ENCODE data around the gene XYLT1.

XYLT1 gene

DNA sequence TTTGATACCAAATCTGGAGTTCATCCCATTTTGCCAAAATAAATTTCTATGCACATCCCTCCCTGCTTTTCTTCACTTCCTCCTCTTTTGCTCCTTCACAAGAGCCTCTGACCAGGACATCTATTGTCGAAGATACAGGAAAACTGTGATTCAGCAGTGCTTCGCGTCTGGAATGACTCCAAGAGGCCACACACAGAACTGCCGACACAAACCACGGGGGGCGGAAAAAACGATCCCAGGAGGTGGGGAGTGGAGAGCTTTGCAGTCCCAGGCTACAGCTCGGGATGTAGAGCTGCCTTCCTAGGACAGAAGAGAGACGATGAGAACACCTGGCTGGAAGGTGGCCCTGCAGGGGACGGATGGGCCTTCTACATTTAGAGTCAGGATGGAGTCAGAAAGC is 102.8 kb downstream of the XYLT1 start:
- in situ Hi-C loops (cut with HindIII; ENCODE audit: low pct_unique_long_range_greater_than_20kb, low sequenced_read_pairs), result no loop called here
- TF ChIP-seq JUND (IDR thresholded peaks at IDR 0.05; ENCODE audit: low read depth), result no peak
- no peak for DNase-seq (ENCODE audit: low read depth in 1 of 2, low spot score in 1 of 2)

DNA sequence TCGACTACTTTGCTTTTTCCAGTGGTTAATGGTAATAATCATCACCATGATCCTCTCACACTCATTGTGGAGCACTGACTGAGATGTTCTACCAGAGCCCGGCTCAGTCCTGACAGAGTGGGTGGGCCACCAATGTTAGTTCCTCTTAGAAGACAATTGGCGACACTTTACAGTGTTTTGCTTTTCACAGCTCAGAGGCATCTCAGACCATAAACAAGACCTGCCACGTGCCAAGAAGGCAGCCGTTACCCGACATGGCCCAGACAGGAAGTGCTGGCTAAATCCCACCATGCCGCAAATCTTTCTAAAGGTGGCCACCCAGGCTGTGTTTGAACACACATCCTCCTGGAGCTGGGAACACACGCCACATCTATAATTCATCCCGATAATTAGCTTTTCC is 103.7 kb downstream of the XYLT1 start:
- TF ChIP-seq JUND (IDR thresholded peaks at IDR 0.05; ENCODE audit: low read depth), result no peak
- no peak for DNase-seq (ENCODE audit: low read depth in 1 of 2, low spot score in 1 of 2)
- in situ Hi-C loops (cut with HindIII; ENCODE audit: low pct_unique_long_range_greater_than_20kb, low sequenced_read_pairs), result no loop called here

DNA sequence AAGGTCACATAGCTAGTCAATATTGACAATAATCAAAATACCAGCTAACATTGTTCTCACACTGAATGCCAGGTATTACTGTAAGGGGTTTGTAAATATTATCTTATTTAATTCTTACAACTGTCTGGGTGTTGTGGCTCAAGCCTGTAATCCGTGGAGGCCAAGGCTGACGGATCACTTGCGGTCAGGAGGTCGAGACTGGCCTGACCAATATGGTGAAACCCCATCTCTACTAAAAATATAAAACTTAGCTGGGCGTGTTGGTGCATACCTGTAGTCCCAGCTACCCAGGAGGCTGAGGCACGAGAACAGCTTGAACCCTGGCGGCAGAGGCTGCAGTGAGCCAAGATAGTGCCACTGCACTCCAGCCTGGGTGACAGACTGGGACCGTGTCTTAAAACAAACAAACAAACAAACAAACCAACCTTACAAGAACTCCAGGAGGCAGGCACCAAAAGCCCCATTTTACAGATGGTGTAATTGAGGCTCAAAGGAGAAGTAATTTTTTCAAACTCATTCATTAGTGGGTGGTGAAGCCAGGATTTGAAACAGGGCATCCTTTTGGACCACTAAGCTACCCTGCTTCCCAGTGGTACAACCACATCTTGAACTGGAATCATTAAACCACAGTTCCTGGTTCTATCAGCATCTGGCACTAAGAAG is 104.3 kb downstream of the XYLT1 start:
- TF ChIP-seq JUND (IDR thresholded peaks at IDR 0.05; ENCODE audit: low read depth), result no peak
- peak in 1 of 2 experiments; percentile 46 for DNase-seq (ENCODE audit: low read depth in 1 of 2, low spot score in 1 of 2)
- in situ Hi-C loops (cut with HindIII; ENCODE audit: low pct_unique_long_range_greater_than_20kb, low sequenced_read_pairs), result no loop called here

DNA sequence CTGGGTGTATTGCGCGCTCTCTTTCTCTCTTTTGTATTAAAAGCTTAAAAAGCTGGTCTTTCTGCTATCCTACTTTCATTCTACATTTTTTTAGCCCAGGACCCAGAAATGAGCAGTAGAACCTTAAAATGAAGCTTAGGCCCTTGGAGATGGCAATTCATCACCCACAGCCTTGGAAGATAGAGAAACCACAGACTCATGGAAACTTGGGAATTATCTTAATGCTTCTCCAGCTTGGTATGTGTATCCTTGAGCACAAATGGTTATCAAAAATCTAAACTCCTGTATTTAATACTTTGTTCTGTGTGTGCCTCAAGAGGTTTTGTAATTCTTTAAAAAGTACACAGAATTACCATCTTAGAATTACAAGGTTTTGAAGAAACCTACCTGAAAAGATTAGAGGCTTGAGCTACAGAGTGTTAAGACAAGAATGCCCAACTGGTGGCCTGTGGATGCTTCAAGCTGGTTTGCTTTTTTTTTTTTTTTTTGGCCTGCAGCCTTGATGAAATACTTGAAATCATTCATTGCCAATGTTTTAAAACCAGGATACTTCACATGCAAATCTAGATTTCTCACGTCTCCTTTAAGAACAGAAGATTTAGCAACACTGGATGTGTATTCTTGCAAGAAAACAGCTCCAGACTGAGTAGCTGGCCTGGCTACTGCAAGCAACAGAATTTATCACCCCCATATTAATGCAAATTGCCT is 105.0 kb downstream of the XYLT1 start:
- TF ChIP-seq JUND (IDR thresholded peaks at IDR 0.05; ENCODE audit: low read depth), result no peak
- in situ Hi-C loops (cut with HindIII; ENCODE audit: low pct_unique_long_range_greater_than_20kb, low sequenced_read_pairs), result no loop called here
- peak in 1 of 2 experiments; percentile 19 for DNase-seq (ENCODE audit: low read depth in 1 of 2, low spot score in 1 of 2)

DNA sequence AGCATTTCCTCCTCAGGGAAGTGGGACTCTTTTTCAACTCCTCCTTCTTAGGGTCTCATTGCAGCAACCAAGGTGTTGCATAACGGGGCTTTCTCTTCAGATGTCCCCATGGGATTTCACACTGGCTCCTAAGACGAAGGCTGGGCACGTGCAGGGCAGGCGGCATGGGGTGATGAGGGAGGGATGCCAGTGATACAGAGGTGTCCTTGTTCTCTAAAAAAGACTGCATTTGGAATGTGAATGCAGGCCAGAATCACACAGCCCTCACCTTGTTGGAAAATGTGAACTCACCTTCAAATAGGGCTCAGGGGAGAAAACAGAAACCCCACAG is 105.6 kb downstream of the XYLT1 start:
- TF ChIP-seq JUND (IDR thresholded peaks at IDR 0.05; ENCODE audit: low read depth), result no peak

DNA sequence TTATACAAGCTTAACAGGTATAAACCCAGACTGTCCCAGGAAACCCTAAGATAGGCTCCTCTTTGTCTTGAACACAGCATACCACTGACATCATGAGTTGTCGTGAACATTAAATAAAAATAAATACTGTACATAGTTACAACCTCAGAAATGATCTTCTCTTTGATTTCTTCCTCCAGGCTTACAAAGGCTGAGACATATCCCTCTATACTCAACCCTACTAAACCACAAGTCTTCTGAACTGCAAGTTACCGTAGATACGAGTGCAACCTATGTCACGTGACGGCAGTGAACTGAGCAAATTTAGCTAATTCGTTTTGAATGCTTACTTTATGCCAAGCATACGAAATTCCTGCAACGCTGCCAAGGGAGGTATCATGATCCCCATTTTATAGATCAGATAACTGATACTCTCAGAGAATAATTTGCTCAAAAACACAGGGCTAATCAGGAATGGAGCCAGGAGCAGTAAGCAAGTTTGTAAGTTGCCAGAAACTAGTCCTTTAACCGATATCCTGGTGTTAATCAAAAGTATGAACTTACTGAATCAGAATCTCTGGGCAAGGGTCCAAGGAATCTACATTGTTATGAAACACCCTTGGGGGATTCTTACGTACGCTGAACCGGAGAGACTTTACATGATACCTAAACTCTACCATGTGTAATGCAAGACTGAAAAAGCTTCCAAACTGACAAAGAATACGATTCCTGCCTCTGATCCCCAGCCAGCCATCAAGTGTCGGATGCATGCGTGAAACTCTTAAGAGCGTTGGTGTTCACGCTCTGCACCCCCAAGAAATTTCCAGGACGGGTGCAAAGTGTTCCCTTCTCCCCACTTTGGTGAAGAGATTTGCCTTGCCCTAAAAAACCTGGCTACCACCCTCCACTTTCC is 106.2 kb downstream of the XYLT1 start:
- DNase-seq (ENCODE audit: low read depth in 1 of 2, low spot score in 1 of 2), result no peak
- no peak for TF ChIP-seq JUND (IDR thresholded peaks at IDR 0.05; ENCODE audit: low read depth)

More for the DNA sequence above, 105.6 kb downstream of the XYLT1 start:
- in situ Hi-C loops (cut with HindIII; ENCODE audit: low pct_unique_long_range_greater_than_20kb, low sequenced_read_pairs), result no loop called here
- DNase-seq (ENCODE audit: low read depth in 1 of 2, low spot score in 1 of 2), result no peak

DNA sequence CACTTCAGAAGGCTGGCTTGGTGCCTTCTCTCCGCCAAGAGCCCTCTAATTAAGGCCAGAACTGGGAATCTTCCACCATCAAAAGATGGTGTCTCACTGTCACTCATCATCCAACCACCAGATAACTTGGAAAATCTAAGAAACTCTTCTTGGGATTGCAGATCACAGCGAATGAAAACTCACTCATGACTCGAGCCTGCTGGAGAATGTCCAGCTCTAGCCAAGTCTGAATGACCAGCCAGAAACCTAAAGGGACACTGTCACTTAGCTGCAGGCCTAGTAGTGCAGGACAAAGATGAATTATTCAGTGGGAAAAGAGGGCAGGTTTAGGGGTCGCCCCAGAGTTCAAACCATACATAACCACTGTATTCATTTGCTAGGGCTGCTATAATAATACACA is 107.8 kb downstream of the XYLT1 start:
- in situ Hi-C loops (cut with HindIII; ENCODE audit: low pct_unique_long_range_greater_than_20kb, low sequenced_read_pairs), result no loop called here
- DNase-seq (ENCODE audit: low read depth in 1 of 2, low spot score in 1 of 2), result no peak
- no peak for TF ChIP-seq JUND (IDR thresholded peaks at IDR 0.05; ENCODE audit: low read depth)

More for the DNA sequence above, 106.2 kb downstream of the XYLT1 start:
- in situ Hi-C loops (cut with HindIII; ENCODE audit: low pct_unique_long_range_greater_than_20kb, low sequenced_read_pairs), result no loop called here

DNA sequence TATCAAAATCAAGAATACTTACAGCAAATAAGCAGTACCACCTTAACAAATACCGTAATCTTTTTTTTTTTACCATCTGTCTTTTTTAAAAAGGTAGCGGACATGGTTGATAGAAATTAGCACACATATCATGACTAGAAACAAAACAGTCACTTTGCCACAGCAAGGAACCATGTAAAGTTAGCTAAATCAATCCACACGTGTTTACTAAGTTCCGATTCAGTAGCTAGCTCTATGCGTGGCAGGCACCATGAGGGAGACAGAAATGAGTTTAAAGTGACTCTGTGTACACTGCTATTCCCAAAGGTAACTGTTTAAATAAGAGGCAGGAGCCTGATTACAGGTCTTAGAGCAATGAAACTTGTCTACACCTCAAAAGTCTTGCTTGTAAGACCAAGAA is 108.6 kb downstream of the XYLT1 start:
- no peak for DNase-seq (ENCODE audit: low read depth in 1 of 2, low spot score in 1 of 2)
- in situ Hi-C loops (cut with HindIII; ENCODE audit: low pct_unique_long_range_greater_than_20kb, low sequenced_read_pairs), result no loop called here
- no peak for TF ChIP-seq JUND (IDR thresholded peaks at IDR 0.05; ENCODE audit: low read depth)

DNA sequence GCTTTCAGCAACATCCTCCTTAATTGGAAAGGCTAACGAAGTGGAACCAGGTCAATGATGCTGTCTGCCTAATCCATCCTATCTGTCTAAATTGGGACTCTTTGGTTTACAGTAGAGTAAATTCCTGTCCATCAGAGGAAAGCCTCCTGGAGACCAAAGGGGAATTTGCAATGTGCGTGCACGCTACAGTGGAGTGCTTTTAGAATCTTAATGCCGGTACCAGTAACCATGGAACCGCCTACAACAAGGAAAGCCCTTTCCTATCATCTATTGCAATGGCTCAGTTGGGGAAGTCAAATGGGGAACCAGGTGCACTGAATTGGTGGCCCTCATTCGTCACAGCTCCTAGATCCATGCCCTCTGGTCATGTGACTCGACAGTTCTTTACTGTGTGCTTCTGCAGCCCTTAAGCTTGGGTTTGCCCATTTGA is 110.1 kb downstream of the XYLT1 start:
- no peak for TF ChIP-seq JUND (IDR thresholded peaks at IDR 0.05; ENCODE audit: low read depth)
- DNase-seq (ENCODE audit: low read depth in 1 of 2, low spot score in 1 of 2), result no peak
- in situ Hi-C loops (cut with HindIII; ENCODE audit: low pct_unique_long_range_greater_than_20kb, low sequenced_read_pairs), result no loop called here

DNA sequence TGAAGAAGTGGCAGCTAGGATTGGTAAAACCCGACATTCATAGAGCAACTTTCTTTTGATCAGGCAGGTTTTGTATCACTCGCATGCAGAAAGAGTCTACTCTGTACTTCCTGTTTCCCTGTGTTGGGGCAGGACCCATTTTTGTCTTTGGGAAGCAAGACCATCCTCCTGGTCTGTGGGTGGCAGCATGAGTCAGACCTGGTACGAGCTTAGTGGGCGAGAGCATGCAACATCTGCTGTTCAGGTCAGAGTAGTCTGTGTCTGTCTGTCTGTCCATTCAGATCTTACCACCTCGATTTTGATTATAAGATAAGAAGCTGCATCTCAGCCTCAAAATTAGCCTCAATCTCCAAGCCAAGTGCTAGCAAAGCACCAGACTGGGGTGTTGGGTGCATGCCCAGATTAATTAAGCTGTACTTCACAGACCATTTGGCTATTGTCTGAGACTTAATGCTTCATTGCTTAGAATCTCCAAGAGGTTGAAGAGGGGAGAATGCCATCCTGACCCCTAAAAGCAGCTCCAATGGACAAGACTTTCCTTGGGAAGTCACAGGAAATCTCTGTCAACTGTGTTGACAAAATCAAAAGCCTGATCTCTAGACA is 110.9 kb downstream of the XYLT1 start:
- TF ChIP-seq JUND (IDR thresholded peaks at IDR 0.05; ENCODE audit: low read depth), result no peak
- DNase-seq (ENCODE audit: low read depth in 1 of 2, low spot score in 1 of 2), result no peak
- in situ Hi-C loops (cut with HindIII; ENCODE audit: low pct_unique_long_range_greater_than_20kb, low sequenced_read_pairs), result no loop called here

DNA sequence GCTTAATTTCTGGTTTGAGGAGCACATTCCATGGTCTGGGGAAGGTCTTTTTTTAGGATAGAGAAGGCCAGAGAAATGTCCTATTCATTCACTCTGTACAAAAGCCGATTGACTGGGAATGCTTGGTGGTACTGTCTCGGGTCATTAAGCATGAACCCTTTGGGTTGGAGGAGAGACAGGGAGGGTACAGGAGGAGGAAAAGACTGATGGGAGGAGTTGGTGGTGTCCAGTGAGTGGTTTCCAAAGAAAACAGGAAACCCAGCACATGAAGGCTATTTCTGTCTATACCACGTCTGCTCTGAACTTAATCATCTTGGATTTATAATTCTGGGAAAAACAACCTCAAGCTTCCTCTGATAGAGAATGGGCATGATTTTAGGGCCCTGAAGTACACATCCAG is 111.9 kb downstream of the XYLT1 start:
- no peak for TF ChIP-seq JUND (IDR thresholded peaks at IDR 0.05; ENCODE audit: low read depth)
- no peak for DNase-seq (ENCODE audit: low read depth in 1 of 2, low spot score in 1 of 2)
- in situ Hi-C loops (cut with HindIII; ENCODE audit: low pct_unique_long_range_greater_than_20kb, low sequenced_read_pairs), result no loop called here

DNA sequence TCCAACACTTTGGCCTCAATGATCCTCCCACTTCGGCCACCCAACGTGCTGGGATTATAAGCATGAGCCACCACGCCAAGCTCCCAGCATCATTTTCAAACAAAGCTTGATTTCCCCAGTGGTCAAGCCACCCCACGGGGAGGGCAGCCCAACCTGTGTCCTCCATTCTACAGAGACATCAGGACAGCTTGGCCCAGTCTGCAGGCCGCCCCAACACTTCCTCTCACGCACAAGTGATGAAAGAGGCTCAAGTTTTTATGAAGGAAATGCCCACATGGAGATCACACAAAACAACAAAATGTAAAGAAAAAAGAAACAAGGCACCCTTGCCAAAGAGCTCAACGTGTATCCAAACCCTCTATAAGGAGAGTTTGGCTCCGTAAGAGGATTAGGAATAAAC is 112.4 kb downstream of the XYLT1 start:
- DNase-seq (ENCODE audit: low read depth in 1 of 2, low spot score in 1 of 2), result no peak
- no peak for TF ChIP-seq JUND (IDR thresholded peaks at IDR 0.05; ENCODE audit: low read depth)
- in situ Hi-C loops (cut with HindIII; ENCODE audit: low pct_unique_long_range_greater_than_20kb, low sequenced_read_pairs), result no loop called here
